Left lung (tissue), 10 donors: Measurements from ENCODE around the gene KLHL2. TPM values are rescaled to one million over a fixed set of nuclear protein-coding genes. Genes with fewer than 3 reads are reported as not detected.
"Not testable (repeated sequence)": the region's sequence is repeated elsewhere in the genome, so short reads cannot be mapped to it uniquely, and the experiment has no call there.

Experiments used
- ATAC-seq: fragments of 200-7000 bp; cut with Tn5 transposase; one replicate; pipeline ENCODE4 v1.9.1; 2020; ENCODE audit warnings: moderate library complexity
- DNase-seq, 4 donors: peaks; one replicate each; pipeline ENCODE4 v3.0.0-alpha.2; 2013 to 2020
- H3K27ac ChIP-seq, 2 donors: fragments of 200-600 bp; sonication (generic) in 1 of 2; one replicate each; pipeline versions ENCODE4 v1.5.0 to v1.8.0; 2020 to 2021
- H3K27me3 ChIP-seq, 2 donors: fragments of 200-600 bp; sonication (generic) in 1 of 2; one replicate each; pipeline versions ENCODE4 v1.5.0 to v1.8.0; 2020 to 2021
- H3K36me3 ChIP-seq, 2 donors: fragments of 200-600 bp; sonication (generic) in 1 of 2; one replicate each; pipeline versions ENCODE4 v1.5.0 to v1.8.0; 2020 to 2021
- H3K4me1 ChIP-seq, 2 donors: fragments of 200-600 bp; one replicate each; pipeline ENCODE4 v1.8.0; 2021
- H3K4me3 ChIP-seq, 2 donors: fragments of 200-600 bp; sonication (generic) in 1 of 2; one replicate each; pipeline versions ENCODE4 v1.5.0 to v1.8.0; 2020 to 2021; ENCODE audit warnings: mild to moderate bottlenecking in 1 of 2
- H3K9me3 ChIP-seq, 2 donors: fragments of 200-600 bp; sonication (generic) in 1 of 2; one replicate each; pipeline versions ENCODE4 v1.5.0 to v1.8.0; 2020 to 2021
- intact Hi-C, 2 donors: fragments of 100-400 bp; cut with DNase I; formaldehyde crosslinking; loops; one replicate each; pipeline versions ENCODE4 v1.11.2 to v1.14.2; 2022
- polyA plus RNA-seq, 6 donors: library from polyadenylated mRNA; unstranded; fragments of 120-200 nt; gene quantifications; one replicate each; pipeline ENCODE4 v1.2.1, GENCODE V29; 2013; ENCODE audit not compliant: insufficient read length in 6 of 6
- total RNA-seq, 2 donors: library from RNA; stranded (reverse); fragmentation: NEBNext Ultra II Directional; extraction: Animal tissue kit (Norgen Biotek cat#: 25700); gene quantifications; one replicate each; pipeline ENCODE4 v1.2.1, GENCODE V29; 2021
- TF ChIP-seq, protein P1 (sequence below), 2 donors: fragments of 200-600 bp; sonication (generic) in 1 of 2; IDR thresholded peaks; one replicate each; pipeline versions ENCODE4 v1.5.0 to v1.8.0; 2021; ENCODE audit warnings: antibody characterized with exemption in 2 of 2
- donor health status: DM: no; HTN: yes; CAD: no.
- donor health status: DM: no; HTN: no; CAD: no.

KLHL2 gene
- total and polyA plus RNA-seq, 8 donors, result 16.2 to 53.4 (median 18.6) TPM

DNA sequence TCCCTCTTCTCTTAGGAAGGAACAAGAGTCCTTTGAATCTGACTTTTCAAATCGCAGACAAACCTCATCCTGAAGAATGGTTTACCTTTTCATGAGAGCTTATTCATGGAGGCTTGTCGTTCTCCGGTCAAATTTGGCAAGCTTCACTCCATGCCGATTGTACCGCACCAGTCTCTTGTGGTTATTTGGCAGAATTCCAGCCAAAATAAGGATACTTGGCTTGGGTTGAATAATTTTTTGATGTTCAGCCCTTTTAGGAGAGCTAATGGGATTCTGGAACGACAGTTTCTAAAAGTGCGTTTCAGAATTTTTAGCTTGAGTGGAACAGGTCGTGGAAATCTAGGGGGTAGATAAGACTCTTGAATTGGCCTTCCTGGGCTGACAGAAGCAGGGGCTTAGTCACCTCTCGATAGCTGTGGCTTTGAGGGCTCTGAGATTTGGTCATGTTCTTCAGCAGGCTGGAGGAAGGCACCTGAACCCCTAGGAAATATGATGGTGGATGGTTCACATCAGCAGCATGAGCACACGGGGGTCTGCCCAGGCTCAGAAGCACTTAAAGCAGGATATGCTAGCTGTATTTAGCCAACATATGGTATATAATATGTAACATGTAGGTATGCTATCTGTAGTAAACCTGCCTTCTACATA lies 1.5 kb downstream of the KLHL2 start:
- peak overlapping the region; percentile 85 to 96 for H3K27ac ChIP-seq
- no peak for DNase-seq
- intact Hi-C loops, result no loop called here

DNA sequence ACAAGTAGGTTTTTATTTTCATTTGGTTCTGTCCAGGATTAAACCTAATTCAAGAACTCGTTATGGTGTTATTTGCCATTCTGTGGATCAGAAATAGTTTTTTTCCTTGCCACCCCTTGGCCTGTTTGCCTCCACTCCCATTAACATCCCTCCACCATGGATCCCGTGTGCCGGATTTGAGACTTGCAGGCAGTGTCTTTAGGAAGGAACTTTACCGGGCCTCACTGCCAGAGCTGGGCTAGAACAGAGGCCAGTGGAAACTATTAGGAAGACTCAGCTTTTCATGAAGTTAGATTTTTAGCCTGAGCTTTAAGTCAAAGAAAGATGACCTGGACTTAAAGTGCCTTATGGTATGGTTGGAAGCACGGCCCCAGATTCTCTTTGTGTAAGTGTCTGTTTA lies 2.4 kb downstream of the KLHL2 start:
- intact Hi-C loops, result no loop called here
- peaks cover 13 to 81% of the 10 kb centered on the region in 2 donors for H3K4me1 ChIP-seq
- TF ChIP-seq, protein P1, sequence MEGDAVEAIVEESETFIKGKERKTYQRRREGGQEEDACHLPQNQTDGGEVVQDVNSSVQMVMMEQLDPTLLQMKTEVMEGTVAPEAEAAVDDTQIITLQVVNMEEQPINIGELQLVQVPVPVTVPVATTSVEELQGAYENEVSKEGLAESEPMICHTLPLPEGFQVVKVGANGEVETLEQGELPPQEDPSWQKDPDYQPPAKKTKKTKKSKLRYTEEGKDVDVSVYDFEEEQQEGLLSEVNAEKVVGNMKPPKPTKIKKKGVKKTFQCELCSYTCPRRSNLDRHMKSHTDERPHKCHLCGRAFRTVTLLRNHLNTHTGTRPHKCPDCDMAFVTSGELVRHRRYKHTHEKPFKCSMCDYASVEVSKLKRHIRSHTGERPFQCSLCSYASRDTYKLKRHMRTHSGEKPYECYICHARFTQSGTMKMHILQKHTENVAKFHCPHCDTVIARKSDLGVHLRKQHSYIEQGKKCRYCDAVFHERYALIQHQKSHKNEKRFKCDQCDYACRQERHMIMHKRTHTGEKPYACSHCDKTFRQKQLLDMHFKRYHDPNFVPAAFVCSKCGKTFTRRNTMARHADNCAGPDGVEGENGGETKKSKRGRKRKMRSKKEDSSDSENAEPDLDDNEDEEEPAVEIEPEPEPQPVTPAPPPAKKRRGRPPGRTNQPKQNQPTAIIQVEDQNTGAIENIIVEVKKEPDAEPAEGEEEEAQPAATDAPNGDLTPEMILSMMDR (IDR thresholded peaks at IDR 0.05), result no peak
- no peaks in the 10 kb centered on the region for H3K27me3 ChIP-seq
- H3K36me3 ChIP-seq, result no peaks in the 10 kb centered on the region
- DNase-seq (no peak), ATAC-seq (no peak)
- peak overlapping the region in 1 of 2 donors; percentile 85 for H3K4me3 ChIP-seq
- no peak overlapping the region for H3K27ac ChIP-seq
- no peaks in the 10 kb centered on the region for H3K9me3 ChIP-seq

More for the DNA sequence above, 1.5 kb downstream of the KLHL2 start:
- Histone ChIP-seq H3K36me3 (no peaks in the 10 kb centered on the region), H3K9me3 (no peaks in the 10 kb centered on the region), H3K4me3 (peak overlapping the region; percentile 79 to 85), H3K27me3 (no peaks in the 10 kb centered on the region), H3K4me1 (peaks cover 13 to 81% of the 10 kb centered on the region in 2 donors)
- ATAC-seq, result no peak
- TF ChIP-seq, protein P1 (IDR thresholded peaks at IDR 0.05), result no peak

DNA sequence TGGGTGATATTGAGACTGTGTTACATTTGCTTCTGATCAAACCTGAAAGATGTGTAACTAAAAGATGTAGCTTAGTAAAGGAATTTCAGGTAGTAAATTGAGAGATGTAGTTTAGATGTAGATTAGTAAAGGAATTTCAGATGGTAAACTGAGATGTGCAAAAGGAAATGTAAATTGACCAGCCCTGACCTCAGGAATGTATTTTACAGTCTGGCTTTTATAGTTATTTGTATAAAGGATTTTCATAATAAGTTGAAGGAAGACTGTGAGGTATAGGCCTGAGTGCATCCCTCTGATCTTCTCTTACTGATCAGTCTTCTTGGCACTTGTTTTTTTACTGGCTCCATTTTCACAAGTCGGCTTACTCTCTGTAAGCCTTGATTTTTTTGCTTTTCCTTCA lies 3.2 kb downstream of the KLHL2 start:
- TF ChIP-seq, protein P1 (IDR thresholded peaks at IDR 0.05), result no peak
- H3K4me3 ChIP-seq, result no peak overlapping the region
- peaks cover 17 to 81% of the 10 kb centered on the region in 2 donors for H3K4me1 ChIP-seq
- intact Hi-C loops, result no loop called here
- H3K9me3 ChIP-seq, result no peaks in the 10 kb centered on the region
- H3K36me3 ChIP-seq, result no peaks in the 10 kb centered on the region
- no peaks in the 10 kb centered on the region for H3K27me3 ChIP-seq
- no peak for DNase-seq
- no peak for ATAC-seq
- no peak overlapping the region for H3K27ac ChIP-seq

DNA sequence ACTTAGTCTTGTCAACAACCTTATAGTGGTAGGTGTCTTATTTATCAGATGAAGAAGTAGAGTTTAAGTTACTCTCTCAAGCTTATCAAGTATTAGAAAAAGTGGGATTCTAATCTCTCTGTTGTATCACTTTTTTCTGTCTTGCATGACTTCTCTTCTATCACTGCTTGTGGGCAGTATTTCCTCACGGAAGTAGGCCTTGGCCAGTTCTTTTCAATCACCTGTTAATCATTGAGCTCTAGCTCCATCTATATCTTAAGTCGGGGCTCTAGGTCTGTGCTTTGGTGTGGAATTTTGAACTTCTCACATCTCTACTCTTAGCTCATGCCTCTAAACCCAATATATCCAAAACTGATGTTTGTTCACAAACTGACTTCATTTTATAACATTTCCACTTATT lies 5.3 kb downstream of the KLHL2 start:
- DNase-seq, H3K9me3 ChIP-seq, H3K27me3 ChIP-seq, intact Hi-C loops, H3K36me3 ChIP-seq, H3K27ac ChIP-seq, H3K4me3 ChIP-seq, ATAC-seq: not testable (repeated sequence)
- peaks cover 21 to 85% of the 10 kb centered on the region in 2 donors for H3K4me1 ChIP-seq

DNA sequence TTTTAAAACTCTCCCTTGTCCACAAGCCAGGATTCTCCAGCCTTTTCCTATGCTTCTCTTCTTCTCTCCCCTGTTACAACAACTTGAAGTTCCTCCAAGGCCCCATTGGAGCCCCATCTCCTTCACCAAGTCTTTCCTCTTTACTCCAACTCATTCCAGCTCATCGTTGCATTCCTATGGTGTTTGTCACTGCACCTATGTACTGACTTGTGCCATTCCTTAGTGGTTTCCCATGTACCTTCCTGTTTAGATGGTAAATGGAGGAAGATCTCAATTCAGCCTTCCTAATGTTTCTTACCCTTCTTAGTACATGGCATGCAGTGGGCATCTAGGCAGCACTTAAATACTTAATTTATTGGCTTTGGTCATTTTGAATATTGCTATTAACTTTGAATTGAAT lies 6.0 kb downstream of the KLHL2 start:
- H3K27me3 ChIP-seq, DNase-seq, ATAC-seq, intact Hi-C loops, H3K27ac ChIP-seq, H3K4me3 ChIP-seq, H3K36me3 ChIP-seq, H3K9me3 ChIP-seq: not testable (repeated sequence)
- H3K4me1 ChIP-seq, result peaks cover 21 to 88% of the 10 kb centered on the region in 2 donors

DNA sequence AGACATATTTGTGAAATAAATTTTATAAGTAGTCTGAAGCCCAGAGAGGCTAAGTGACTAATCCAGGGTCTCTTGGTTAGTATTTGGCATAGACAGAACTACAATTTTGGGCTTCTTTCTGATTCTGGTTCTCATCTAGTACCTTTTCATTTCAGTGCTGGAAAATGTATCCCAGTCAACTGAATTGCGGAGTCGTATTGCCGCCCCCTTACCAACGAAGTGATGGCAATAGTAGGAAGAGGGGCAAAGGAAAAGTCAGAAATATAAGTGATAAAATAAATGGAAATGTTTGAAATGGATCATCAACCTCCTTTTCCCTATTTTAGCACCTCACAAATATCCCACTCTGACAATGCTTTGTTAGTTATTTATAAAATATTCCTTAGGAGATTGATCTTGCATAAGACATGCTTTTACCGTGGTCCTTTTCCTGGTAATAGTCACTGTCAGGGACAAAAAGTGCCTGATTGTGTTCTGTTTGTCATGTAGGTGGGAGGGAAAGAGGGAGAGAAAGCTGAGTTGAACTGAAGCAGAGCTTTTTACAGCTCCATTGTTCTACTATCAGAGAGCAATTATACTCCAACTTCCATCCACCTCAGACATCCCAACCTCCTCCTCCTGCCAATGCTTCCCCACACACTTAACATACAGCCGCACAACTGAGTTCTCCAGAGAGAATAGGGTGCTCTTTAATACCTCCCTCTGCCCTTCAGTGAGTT lies 6.8 kb downstream of the KLHL2 start:
- H3K9me3 ChIP-seq, H3K36me3 ChIP-seq, H3K4me3 ChIP-seq, intact Hi-C loops, DNase-seq, H3K27me3 ChIP-seq, ATAC-seq: not testable (repeated sequence)
- peak overlapping the region in 1 of 2 donors; percentile 69 for H3K27ac ChIP-seq
- H3K4me1 ChIP-seq, result peaks cover 15 to 84% of the 10 kb centered on the region in 2 donors

DNA sequence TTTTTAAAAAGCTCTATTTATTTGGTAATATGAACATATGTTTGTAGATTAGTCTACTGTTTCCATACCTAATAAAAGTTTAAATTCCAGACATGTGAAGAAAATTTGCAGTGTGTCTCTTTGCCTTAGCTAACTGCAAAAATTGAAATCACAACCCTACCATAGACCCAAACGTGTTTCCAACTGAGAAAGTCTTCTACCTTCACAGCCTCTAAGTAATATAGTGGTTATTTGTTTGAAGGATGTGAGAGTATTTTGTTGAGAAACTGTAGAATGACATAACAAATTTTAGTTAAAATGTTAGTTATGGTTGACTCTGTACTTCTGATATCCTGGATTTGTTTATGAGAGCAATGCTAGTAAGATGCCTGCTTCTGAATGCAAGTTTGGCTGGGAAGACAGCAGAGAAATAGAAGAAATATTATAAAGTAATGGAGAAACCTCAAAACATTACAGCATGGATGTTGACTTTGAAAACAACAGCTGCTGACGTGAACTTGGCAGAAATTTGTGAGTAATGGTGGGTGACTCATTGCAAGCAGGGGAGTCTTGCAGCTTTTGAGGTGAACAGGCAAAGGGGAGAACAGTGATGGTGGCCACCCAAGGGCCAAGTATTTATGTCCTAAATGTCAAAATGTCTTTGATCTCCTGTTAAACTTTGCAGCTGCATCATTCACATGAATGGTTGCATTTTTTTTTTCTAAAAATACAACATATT lies 7.8 kb downstream of the KLHL2 start:
- H3K9me3 ChIP-seq, H3K27me3 ChIP-seq, H3K36me3 ChIP-seq, intact Hi-C loops, H3K4me3 ChIP-seq: not testable (repeated sequence)
- peak; percentile 63 for ATAC-seq
- peak overlapping the region in 1 of 2 donors; percentile 69 for H3K27ac ChIP-seq
- peaks cover 14 to 73% of the 10 kb centered on the region in 2 donors for H3K4me1 ChIP-seq
- peak in 1 of 4 donors; percentile 40 for DNase-seq

DNA sequence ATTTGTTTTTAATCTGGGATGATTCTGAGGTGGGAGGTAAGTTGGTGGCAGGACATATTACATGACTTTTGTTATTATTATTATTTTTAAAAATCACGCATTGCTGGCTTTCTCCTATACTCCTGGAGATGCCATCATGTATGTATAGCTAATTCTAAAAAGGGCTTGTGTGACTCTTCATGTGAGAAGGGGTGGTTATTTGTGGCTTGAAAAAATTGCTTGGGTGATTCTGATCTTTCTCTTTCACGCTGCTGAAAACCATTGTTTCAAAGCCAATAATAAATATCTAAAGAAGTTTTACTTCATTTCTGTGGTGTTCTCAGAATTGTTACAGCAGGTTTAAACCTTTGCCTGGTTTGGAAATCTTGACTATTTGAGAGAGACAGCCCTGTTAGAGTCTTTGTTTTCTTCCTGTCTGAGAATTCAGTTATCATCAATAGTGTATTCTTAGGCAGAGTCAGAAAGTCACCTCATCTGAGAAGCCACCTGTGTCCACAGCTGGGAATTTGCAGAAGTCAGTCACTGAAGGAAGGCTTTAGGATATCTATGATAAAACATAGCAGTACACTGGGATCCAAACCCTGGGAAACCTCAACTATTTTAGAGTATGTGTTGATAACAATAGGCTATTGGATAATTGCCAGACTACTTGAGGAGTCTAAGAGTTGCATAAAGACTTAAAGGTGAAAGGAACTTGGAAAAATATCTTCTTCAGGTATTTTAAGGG lies 8.6 kb downstream of the KLHL2 start:
- H3K9me3 ChIP-seq, H3K36me3 ChIP-seq, H3K27me3 ChIP-seq, DNase-seq, intact Hi-C loops, H3K4me3 ChIP-seq: not testable (repeated sequence)
- peaks cover 14 to 71% of the 10 kb centered on the region in 2 donors for H3K4me1 ChIP-seq
- H3K27ac ChIP-seq, result peak overlapping the region in 1 of 2 donors; percentile 69
- ATAC-seq, result peak; percentile 41
